Measurements from ENCODE around the gene FBXL5.

The FBXL5 gene

GRCh38 chr4:15658781-15659180 lies 3.6 kb upstream of the FBXL5 start:
- TF ChIP-seq MYC (IDR thresholded peaks at IDR 0.05; ENCODE audit: low read depth, low read length) (no peak), POLR2A (IDR thresholded peaks at IDR 0.05; ENCODE audit: extremely low read depth, insufficient read length) (no peak), CTCF (IDR thresholded peaks at IDR 0.05; ENCODE audit: low read depth, low read length) (no peak), MAX (IDR thresholded peaks at IDR 0.05; ENCODE audit: low read depth, low read length) (no peak)
- DNase-seq (ENCODE audit: low read depth) = no peak
- no peak overlapping the region for H3K4me3 ChIP-seq (ENCODE audit: low read depth, low read length)

- no peak overlapping the region for H3K4me3 ChIP-seq (ENCODE audit: low read depth, low read length)
- no peak for DNase-seq (ENCODE audit: low read depth)
- no peak for TF ChIP-seq POLR2A (IDR thresholded peaks at IDR 0.05; ENCODE audit: extremely low read depth, insufficient read length)
- no peak for TF ChIP-seq CTCF (IDR thresholded peaks at IDR 0.05; ENCODE audit: low read depth, low read length)
- TF ChIP-seq MYC (IDR thresholded peaks at IDR 0.05; ENCODE audit: low read depth, low read length) = no peak
- no peak for TF ChIP-seq MAX (IDR thresholded peaks at IDR 0.05; ENCODE audit: low read depth, low read length)
Measured at GRCh38 chr4:15658136-15658770, 3.1 kb upstream of the FBXL5 start.

GRCh38 chr4:15657366-15657765 lies 2.2 kb upstream of the FBXL5 start:
- no peak overlapping the region for H3K4me3 ChIP-seq (ENCODE audit: low read depth, low read length)
- DNase-seq (ENCODE audit: low read depth) = no peak
- TF ChIP-seq MAX (IDR thresholded peaks at IDR 0.05; ENCODE audit: low read depth, low read length) (no peak), MYC (IDR thresholded peaks at IDR 0.05; ENCODE audit: low read depth, low read length) (no peak), POLR2A (IDR thresholded peaks at IDR 0.05; ENCODE audit: extremely low read depth, insufficient read length) (no peak), CTCF (IDR thresholded peaks at IDR 0.05; ENCODE audit: low read depth, low read length) (no peak)

DNA sequence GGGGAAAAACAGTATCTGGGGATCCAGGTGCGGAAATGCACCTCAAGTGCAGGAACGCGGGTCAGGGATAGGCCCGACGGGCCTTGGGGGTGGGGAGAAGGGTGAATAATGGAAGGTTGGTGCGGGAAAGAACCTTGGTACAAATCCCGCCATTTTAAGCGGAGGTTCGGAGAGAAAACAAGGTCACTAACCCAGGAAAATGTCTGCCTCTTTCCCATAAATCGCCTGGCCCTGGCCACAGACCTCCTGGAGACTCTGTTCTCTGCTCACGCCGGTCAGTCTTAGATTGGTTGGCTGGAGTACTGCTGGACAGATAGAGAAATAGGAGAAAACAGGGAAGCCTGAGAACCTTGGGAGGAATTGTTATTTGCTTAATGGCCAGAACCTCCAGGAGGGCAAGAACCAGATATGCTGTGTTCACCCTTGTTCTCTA lies 897 bp upstream of the FBXL5 start:
- no peak for TF ChIP-seq CTCF (IDR thresholded peaks at IDR 0.05; ENCODE audit: low read depth, low read length)
- no peak for TF ChIP-seq MAX (IDR thresholded peaks at IDR 0.05; ENCODE audit: low read depth, low read length)
- no peak for TF ChIP-seq POLR2A (IDR thresholded peaks at IDR 0.05; ENCODE audit: extremely low read depth, insufficient read length)
- no peak for TF ChIP-seq MYC (IDR thresholded peaks at IDR 0.05; ENCODE audit: low read depth, low read length)
- no peak for DNase-seq (ENCODE audit: low read depth)
- peak overlapping the region; percentile 3 for H3K4me3 ChIP-seq (ENCODE audit: low read depth, low read length)

DNA sequence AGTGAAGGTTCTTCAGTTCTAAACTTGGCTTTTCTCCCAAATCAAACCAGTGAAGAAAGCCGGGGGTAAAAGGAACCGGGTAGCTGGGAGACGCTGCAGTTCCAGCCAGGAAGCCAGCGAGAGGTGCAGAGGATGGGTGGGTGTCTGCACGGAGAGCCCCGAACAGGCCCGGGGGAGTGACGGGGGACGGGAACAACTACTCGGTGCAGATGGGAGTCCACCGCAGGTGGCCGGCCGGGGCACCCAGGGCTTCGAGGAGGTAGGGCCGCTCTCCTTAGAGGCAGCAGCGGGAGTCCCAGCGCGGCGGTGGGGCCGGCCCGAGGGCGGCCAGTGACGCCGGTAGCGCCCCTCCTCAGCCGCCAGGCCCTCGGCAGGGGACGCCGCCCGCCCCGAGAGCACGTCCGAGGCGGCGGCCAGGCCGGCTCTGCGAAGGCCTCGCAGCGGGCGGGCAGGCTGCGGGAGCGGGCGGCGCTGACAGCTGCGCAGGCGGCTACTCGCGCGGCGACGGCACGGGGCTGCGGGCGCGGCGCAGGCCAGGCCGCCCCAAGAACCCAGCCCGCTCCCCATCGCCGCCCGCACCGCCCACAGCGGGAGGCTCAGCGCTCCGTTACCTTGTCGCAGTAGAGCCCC lies 449 bp downstream of the FBXL5 start:
- peak; percentile 76 for DNase-seq (ENCODE audit: low read depth)
- no peak for TF ChIP-seq POLR2A (IDR thresholded peaks at IDR 0.05; ENCODE audit: extremely low read depth, insufficient read length)
- TF ChIP-seq MAX (IDR thresholded peaks at IDR 0.05; ENCODE audit: low read depth, low read length) = no peak
- TF ChIP-seq CTCF (IDR thresholded peaks at IDR 0.05; ENCODE audit: low read depth, low read length) = no peak
- no peak for TF ChIP-seq MYC (IDR thresholded peaks at IDR 0.05; ENCODE audit: low read depth, low read length)

More for the DNA sequence above, 449 bp downstream of the FBXL5 start:
- peak overlapping the region; percentile 69 for H3K4me3 ChIP-seq (ENCODE audit: low read depth, low read length)
